NT2/D1 (cell line): ENCODE results near the gene KRTAP5-6.

Experiments
- YY1 ChIP-seq: IDR thresholded peaks from 2 replicates; pipeline ENCODE4 v1.6.1; 2011; ENCODE audit not compliant: insufficient read length, insufficient read depth
- ZNF274 ChIP-seq: IDR thresholded peaks from 2 replicates; pipeline ENCODE4 v1.6.1; 2011; ENCODE audit warnings: mild to moderate bottlenecking, low read depth, low read length

GRCh38 chr11:1694846-1695547 lies 2.0 kb upstream of the KRTAP5-6 start:
- TF ChIP-seq ZNF274 (no peak), YY1 (no peak)
